ENCODE data around the gene ZNF488.

DNA sequence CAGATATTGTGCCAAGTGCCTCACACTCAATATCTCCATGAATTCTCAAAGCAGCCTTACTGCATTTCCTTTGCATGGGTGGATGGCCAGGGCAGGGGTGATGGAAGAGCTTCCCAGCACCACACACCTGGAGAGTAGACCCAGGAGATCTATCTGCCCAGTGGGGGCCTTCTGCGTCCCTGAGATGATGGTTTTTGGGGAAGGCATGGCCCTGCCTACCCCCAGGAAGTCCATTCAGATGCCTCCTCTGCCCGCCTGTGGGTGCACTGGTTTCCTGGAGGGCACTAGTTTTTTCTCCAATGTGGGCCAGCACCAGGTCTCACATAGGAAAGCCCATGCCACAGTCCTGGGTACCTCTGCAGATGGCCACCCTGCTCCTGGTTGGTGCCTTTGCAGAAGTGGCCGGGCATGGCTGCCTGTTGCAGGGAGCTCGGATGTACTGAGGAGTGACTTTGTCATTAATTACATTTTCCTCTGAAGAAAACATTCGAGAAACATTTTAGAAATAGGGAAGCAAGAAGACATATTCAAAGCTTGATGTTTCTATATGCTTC, 28.2 kb upstream of the ZNF488 start:
- TF ChIP-seq, protein P1, sequence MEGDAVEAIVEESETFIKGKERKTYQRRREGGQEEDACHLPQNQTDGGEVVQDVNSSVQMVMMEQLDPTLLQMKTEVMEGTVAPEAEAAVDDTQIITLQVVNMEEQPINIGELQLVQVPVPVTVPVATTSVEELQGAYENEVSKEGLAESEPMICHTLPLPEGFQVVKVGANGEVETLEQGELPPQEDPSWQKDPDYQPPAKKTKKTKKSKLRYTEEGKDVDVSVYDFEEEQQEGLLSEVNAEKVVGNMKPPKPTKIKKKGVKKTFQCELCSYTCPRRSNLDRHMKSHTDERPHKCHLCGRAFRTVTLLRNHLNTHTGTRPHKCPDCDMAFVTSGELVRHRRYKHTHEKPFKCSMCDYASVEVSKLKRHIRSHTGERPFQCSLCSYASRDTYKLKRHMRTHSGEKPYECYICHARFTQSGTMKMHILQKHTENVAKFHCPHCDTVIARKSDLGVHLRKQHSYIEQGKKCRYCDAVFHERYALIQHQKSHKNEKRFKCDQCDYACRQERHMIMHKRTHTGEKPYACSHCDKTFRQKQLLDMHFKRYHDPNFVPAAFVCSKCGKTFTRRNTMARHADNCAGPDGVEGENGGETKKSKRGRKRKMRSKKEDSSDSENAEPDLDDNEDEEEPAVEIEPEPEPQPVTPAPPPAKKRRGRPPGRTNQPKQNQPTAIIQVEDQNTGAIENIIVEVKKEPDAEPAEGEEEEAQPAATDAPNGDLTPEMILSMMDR (IDR thresholded peaks at IDR 0.05) = no peak
- TF ChIP-seq POLR2AphosphoS5 (IDR thresholded peaks at IDR 0.05) = no peak
- TF ChIP-seq POLR2A (IDR thresholded peaks at IDR 0.05) = no peak
- no peak for TF ChIP-seq EP300 (IDR thresholded peaks at IDR 0.05)
